ENCODE data around the gene MARCHF7. TPM values are rescaled to one million over a fixed set of nuclear protein-coding genes. Genes with fewer than 3 reads are reported as not detected.
"Not testable (repeated sequence)": the region's sequence is repeated elsewhere in the genome, so short reads cannot be mapped to it uniquely, and the experiment has no call there.

The MARCHF7 gene
- polyA plus RNA-seq, 1 experiment = 24.5 TPM

DNA sequence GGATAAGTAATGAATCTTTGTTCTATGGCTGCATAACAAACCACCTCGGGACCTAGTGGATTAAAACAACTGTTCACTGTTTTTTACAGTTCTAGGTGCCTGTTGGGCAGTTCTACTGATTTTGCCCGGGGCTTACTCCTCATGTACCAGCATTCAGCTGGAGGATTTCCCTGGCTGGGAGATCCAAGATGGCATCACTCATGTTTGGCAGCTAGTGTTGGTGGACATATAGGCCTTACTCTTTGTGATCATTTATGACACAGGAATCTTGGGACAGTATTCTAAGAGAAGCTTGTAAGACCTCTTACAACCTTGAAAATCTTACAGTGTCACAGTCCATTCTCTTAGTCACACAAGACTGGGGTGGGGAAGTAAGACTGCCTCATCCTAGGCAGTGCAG is 4.6 kb downstream of the MARCHF7 start:
- CTCF ChIA-PET = no interaction called here
- POLR2A ChIA-PET = no interaction called here
- Histone ChIP-seq H3K4me3 (ENCODE audit: low read depth, low read length) (no peak overlapping the region), H3K36me3 (ENCODE audit: control insufficient read depth, insufficient read depth, low read length) (peaks cover 12% of the 10 kb centered on the region), H3K27me3 (ENCODE audit: control insufficient read depth, insufficient read depth, low read length) (no peaks in the 10 kb centered on the region)
- TF ChIP-seq, protein P1, sequence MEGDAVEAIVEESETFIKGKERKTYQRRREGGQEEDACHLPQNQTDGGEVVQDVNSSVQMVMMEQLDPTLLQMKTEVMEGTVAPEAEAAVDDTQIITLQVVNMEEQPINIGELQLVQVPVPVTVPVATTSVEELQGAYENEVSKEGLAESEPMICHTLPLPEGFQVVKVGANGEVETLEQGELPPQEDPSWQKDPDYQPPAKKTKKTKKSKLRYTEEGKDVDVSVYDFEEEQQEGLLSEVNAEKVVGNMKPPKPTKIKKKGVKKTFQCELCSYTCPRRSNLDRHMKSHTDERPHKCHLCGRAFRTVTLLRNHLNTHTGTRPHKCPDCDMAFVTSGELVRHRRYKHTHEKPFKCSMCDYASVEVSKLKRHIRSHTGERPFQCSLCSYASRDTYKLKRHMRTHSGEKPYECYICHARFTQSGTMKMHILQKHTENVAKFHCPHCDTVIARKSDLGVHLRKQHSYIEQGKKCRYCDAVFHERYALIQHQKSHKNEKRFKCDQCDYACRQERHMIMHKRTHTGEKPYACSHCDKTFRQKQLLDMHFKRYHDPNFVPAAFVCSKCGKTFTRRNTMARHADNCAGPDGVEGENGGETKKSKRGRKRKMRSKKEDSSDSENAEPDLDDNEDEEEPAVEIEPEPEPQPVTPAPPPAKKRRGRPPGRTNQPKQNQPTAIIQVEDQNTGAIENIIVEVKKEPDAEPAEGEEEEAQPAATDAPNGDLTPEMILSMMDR (IDR thresholded peaks at IDR 0.05; ENCODE audit: insufficient read depth, low read depth, low read length) = no peak
- DNase-seq (ENCODE audit: low read depth) = no peak

DNA sequence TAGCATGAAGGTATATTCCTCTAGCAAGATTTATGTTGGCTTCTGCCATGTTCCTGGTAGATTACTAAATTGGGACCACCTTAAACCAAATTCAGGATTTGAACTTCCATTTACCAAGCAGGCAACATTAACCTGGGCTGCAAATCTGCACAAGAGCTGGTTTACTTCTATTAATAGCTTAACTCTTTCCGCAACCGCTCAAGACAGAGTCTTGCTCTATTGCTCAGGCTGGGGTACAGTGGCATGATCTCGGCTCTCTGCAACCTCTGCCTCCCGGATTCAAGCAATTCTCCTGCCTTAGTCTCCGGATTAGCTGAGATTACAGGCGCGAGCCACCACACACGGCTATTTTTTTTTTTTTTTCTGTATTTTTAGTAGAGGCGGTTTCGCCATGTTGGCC is 8.4 kb downstream of the MARCHF7 start:
- no peak overlapping the region for H3K4me3 ChIP-seq (ENCODE audit: low read depth, low read length)
- ChIA-PET CTCF (no interaction called here), POLR2A (no interaction called here)
- no peak for DNase-seq (ENCODE audit: low read depth)
- TF ChIP-seq, protein P1 (IDR thresholded peaks at IDR 0.05; ENCODE audit: insufficient read depth, low read depth, low read length) = no peak
- peaks cover 8% of the 10 kb centered on the region for H3K36me3 ChIP-seq (ENCODE audit: control insufficient read depth, insufficient read depth, low read length)
- H3K27me3 ChIP-seq (ENCODE audit: control insufficient read depth, insufficient read depth, low read length) = no peaks in the 10 kb centered on the region

DNA sequence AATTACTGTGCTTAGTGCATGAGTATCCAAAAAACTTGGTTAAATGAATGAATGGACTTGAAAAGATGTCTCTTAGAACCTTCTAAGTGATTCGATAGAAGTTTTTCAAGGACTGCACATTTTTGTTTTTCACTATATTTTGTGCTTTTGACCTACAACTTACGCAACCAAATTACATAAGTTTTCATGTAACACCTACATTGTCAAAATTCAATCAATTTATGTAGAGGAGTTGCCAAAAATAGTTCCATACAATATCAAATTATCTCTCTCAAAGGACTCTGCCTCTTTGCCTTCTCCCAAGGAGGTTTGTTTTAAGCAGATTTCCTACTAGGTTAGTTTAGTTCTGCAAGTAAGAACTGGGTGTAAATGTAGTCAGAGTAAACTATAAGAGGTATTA is 10.3 kb downstream of the MARCHF7 start:
- TF ChIP-seq, protein P1 (IDR thresholded peaks at IDR 0.05; ENCODE audit: insufficient read depth, low read depth, low read length) = no peak
- Histone ChIP-seq H3K4me3 (ENCODE audit: low read depth, low read length) (no peak overlapping the region), H3K27me3 (ENCODE audit: control insufficient read depth, insufficient read depth, low read length) (no peaks in the 10 kb centered on the region), H3K36me3 (ENCODE audit: control insufficient read depth, insufficient read depth, low read length) (peaks cover 6% of the 10 kb centered on the region; the same call in 1 of the 2 replicates)
- ChIA-PET CTCF (no interaction called here), POLR2A (no interaction called here)
- no peak for DNase-seq (ENCODE audit: low read depth)

DNA sequence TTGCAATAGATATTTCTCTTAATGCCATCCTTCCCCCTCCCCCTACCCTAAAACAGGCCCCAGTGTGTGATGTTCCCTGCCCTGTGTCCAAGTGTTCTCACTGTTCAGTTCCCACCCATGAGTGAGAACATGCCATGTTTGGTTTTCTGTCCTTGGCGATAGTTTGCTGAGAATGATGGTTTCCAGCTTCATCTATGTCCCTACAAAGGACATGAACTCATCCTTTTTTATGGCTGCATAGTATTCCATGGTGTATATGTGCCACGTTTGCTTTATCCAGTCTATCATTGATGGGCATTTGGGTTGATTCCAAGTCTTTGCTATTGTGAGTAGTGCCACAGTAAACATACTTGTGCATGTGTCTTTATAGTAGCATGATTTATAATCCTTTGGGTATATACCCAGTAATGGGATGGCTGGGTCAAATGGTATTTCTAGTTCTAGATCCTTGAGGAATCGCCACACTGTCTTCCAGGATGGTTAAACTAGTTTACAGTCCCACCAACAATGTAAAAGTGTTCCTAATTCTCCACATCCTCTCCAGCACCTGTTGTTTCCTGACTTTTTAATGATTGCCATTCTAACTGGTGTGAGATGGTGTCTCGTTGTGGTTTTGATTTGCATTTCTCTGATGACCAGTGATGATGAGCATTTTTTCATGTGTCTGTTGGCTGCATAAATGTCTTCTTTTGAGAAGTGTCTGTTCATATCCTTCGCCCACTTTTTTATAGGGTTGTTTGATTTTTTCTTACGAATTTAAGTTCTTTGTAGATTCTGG is 12.7 kb downstream of the MARCHF7 start:
- H3K36me3 ChIP-seq (ENCODE audit: control insufficient read depth, insufficient read depth, low read length); DNase-seq (ENCODE audit: low read depth); CTCF ChIA-PET; POLR2A ChIA-PET; H3K27me3 ChIP-seq (ENCODE audit: control insufficient read depth, insufficient read depth, low read length); H3K4me3 ChIP-seq (ENCODE audit: low read depth, low read length): not testable (repeated sequence)

DNA sequence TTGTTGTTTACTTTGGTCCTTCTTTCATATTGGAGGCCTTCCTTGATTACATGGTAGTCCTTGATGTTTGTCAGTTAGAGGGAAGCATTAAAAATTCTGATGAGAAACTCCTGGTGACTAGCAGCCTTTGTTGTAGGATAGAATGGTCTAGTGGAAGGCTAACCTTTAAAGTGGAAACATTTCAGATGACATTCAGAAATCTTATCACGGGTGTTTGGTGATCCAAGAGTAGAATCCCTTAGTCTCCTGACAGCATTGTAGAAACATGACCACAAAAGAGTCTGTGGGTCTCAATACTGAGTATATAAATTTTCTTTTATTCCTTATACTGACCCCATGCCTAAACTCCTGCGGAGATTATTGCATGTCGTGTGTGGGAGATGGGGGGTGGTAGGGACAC is 13.4 kb downstream of the MARCHF7 start:
- TF ChIP-seq, protein P1 (IDR thresholded peaks at IDR 0.05; ENCODE audit: insufficient read depth, low read depth, low read length) = no peak
- POLR2A ChIA-PET = no interaction called here

DNA sequence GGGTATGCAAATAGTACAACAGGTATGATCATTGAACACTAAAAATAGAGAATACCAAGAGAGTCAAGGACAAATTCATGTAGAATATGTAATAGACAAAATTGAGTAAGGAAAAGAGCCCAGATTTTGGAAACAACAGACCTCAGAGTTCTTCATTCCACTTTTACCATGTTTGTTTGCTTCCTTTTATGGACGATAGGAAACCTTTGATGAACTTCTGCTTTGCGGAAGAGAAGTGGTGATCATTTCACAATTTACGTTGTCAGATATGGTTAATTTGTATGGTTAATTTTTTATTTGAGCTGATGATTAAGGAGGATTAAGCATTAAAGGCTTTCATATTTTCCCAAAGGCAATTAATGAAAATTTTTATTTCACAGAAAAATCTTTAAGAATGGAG is 16.3 kb downstream of the MARCHF7 start:
- H3K4me3 ChIP-seq (ENCODE audit: low read depth, low read length) = no peak overlapping the region
- no peaks in the 10 kb centered on the region for H3K27me3 ChIP-seq (ENCODE audit: control insufficient read depth, insufficient read depth, low read length)
- H3K36me3 ChIP-seq (ENCODE audit: control insufficient read depth, insufficient read depth, low read length) = peaks cover 9% of the 10 kb centered on the region
- CTCF ChIA-PET = no interaction called here
- no peak for DNase-seq (ENCODE audit: low read depth)
- TF ChIP-seq, protein P1 (IDR thresholded peaks at IDR 0.05; ENCODE audit: insufficient read depth, low read depth, low read length) = no peak
- POLR2A ChIA-PET = no interaction called here

More for the DNA sequence above, 13.4 kb downstream of the MARCHF7 start:
- no peaks in the 10 kb centered on the region for H3K27me3 ChIP-seq (ENCODE audit: control insufficient read depth, insufficient read depth, low read length)
- H3K4me3 ChIP-seq (ENCODE audit: low read depth, low read length) = no peak overlapping the region
- no peak for DNase-seq (ENCODE audit: low read depth)
- CTCF ChIA-PET = no interaction called here
- 0 out of 2 replicates have a peak, but pooled peaks cover 2% of the 10 kb centered on the region for H3K36me3 ChIP-seq (ENCODE audit: control insufficient read depth, insufficient read depth, low read length)
